Stimulated activated CD4-positive, alpha-beta T cell treated with anti-CD3 and anti-CD28 coated beads, Interleukin-4, amount 100 ng/mL, for 48 hours (primary cell): ENCODE results near the gene ARFGAP2.
"Not testable (repeated sequence)": the region's sequence is repeated elsewhere in the genome, so short reads cannot be mapped to it uniquely, and the experiment has no call there.

Source experiments
- DNase-seq, 2 donors: peaks; one replicate each; pipeline ENCODE4 v3.0.0-alpha.2; 2020; ENCODE audit warnings: low read depth in 2 of 2

ARFGAP2 gene

GRCh38 chr11:47176328-47177228 is at the start of gene ARFGAP2:
ARFGAP2 (minus strand) TSS chr11:47176879; CDS start chr11:47176853, 26 bp downstream.
- peak; percentile 92 to 97 for DNase-seq

- no peak for DNase-seq
Measured at GRCh38 chr11:47225552-47226400, 49.1 kb upstream of the ARFGAP2 start.

GRCh38 chr11:47222696-47223095 is 46.0 kb upstream of the ARFGAP2 start:
- no peak for DNase-seq

- DNase-seq: no peak
Measured at GRCh38 chr11:47220401-47220821, 43.7 kb upstream of the ARFGAP2 start.

- DNase-seq: peak; percentile 47 to 73
Measured at GRCh38 chr11:47216121-47216798, 39.6 kb upstream of the ARFGAP2 start.

GRCh38 chr11:47215366-47215910 is 38.8 kb upstream of the ARFGAP2 start:
- DNase-seq: no peak

GRCh38 chr11:47213950-47214565 is 37.4 kb upstream of the ARFGAP2 start:
- DNase-seq: peak; percentile 83

GRCh38 chr11:47212938-47213337 is 36.3 kb upstream of the ARFGAP2 start:
- no peak for DNase-seq

- DNase-seq: no peak
Measured at GRCh38 chr11:47208628-47209027, 31.9 kb upstream of the ARFGAP2 start.

GRCh38 chr11:47208008-47208552 is 31.4 kb upstream of the ARFGAP2 start:
- DNase-seq: not testable (repeated sequence)

GRCh38 chr11:47207459-47207858 is 30.8 kb upstream of the ARFGAP2 start:
- DNase-seq: no peak

GRCh38 chr11:47206577-47206976 is 29.9 kb upstream of the ARFGAP2 start:
- DNase-seq: not testable (repeated sequence)

GRCh38 chr11:47204637-47204989 is 27.9 kb upstream of the ARFGAP2 start:
- DNase-seq: no peak

GRCh38 chr11:47202576-47202975 is 25.9 kb upstream of the ARFGAP2 start:
- DNase-seq: no peak

- no peak for DNase-seq
Measured at GRCh38 chr11:47201015-47201414, 24.3 kb upstream of the ARFGAP2 start.

- DNase-seq: not testable (repeated sequence)
Measured at GRCh38 chr11:47198161-47198560, 21.5 kb upstream of the ARFGAP2 start.

GRCh38 chr11:47192111-47192510 is 15.4 kb upstream of the ARFGAP2 start:
- DNase-seq: no peak

GRCh38 chr11:47191137-47191536 is 14.5 kb upstream of the ARFGAP2 start:
- not testable (repeated sequence) for DNase-seq

- no peak for DNase-seq
Measured at GRCh38 chr11:47189100-47189834, 12.6 kb upstream of the ARFGAP2 start.

GRCh38 chr11:47188259-47188658 is 11.6 kb upstream of the ARFGAP2 start:
- no peak for DNase-seq
